NCI-H460 (cell line): ENCODE data around the gene ACVR1C. TPM values are rescaled to one million over a fixed set of nuclear protein-coding genes. Genes with fewer than 3 reads are reported as not detected.

Experiments
- DNase-seq: peaks from one replicate; pipeline ENCODE4 v3.0.0-alpha.2; 2016; ENCODE audit warnings: low read depth; ENCODE audit errors: extremely low read depth
- total RNA-seq: library from RNA; depleted of rRNA; stranded (reverse); fragments of >200 nt; shearing (Covaris generic); gene quantifications from 2 replicates; pipeline ENCODE4 v1.2.3, GENCODE V29; 2014; rRNA removed

The ACVR1C gene
- total RNA-seq, 1 experiment from 2014 or later = 3.6 TPM

GRCh38 chr2:157500334-157500733, 128.3 kb downstream of the ACVR1C start:
- DNase-seq = no peak

GRCh38 chr2:157498483-157498882, 130.2 kb downstream of the ACVR1C start:
- DNase-seq = no peak

- peak; percentile 45 for DNase-seq
Measured at GRCh38 chr2:157497638-157498314, 130.9 kb downstream of the ACVR1C start.

- peak; percentile 62 for DNase-seq
Measured at GRCh38 chr2:157492189-157492773, 136.4 kb downstream of the ACVR1C start.

- no peak for DNase-seq
Measured at GRCh38 chr2:157489983-157490382, 138.7 kb downstream of the ACVR1C start.

GRCh38 chr2:157488877-157489276, 139.8 kb downstream of the ACVR1C start:
- DNase-seq = no peak

- DNase-seq = no peak
Measured at GRCh38 chr2:157487747-157488146, 140.9 kb downstream of the ACVR1C start.

- no peak for DNase-seq
Measured at GRCh38 chr2:157487271-157487610, 141.4 kb downstream of the ACVR1C start.

- no peak for DNase-seq
Measured at GRCh38 chr2:157486596-157487270, 141.9 kb downstream of the ACVR1C start.

- DNase-seq = no peak
Measured at GRCh38 chr2:157480182-157480961, 148.3 kb downstream of the ACVR1C start.

GRCh38 chr2:157479081-157480027, 149.3 kb downstream of the ACVR1C start:
- DNase-seq = no peak

- no peak for DNase-seq
Measured at GRCh38 chr2:157477919-157478318, 150.7 kb downstream of the ACVR1C start.

- DNase-seq = no peak
Measured at GRCh38 chr2:157476953-157477709, 151.5 kb downstream of the ACVR1C start.

Other genes starting within 250 kb of the ACVR1C start
- 1.3 and 1.9 TPM in 2 replicates for gene CYTIP, start 184.8 kb downstream of the ACVR1C start, total RNA-seq
- 11.4 and 13.9 TPM in 2 replicates for gene ACVR1, start 247.5 kb upstream of the ACVR1C start, total RNA-seq